ENCODE data around the gene TGM1.
"Not testable (repeated sequence)": the region's sequence is repeated elsewhere in the genome, so short reads cannot be mapped to it uniquely, and the experiment has no call there.

TGM1 gene

DNA sequence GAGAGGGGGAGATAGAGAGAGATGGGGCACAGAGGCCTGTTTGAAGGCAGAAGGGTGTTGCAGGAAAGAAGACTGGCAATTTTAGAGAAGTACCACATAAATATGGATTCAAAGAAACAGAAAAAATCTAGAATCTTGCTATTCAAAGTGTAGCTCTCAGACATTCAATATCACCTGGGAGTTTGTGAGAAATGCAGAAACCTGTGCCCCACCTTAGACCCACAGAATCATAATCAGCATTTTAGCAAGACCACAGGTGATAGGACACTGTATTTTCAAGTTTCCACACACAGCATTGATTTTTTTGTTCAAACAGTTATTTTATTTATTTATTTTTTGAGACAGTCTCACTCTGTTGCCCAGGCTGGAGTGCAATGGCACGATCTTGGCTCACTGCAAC, 34.1 kb downstream of the TGM1 start:
- no peak for DNase-seq (ENCODE audit: extremely low read depth, low read depth)
- TF ChIP-seq, protein P1, sequence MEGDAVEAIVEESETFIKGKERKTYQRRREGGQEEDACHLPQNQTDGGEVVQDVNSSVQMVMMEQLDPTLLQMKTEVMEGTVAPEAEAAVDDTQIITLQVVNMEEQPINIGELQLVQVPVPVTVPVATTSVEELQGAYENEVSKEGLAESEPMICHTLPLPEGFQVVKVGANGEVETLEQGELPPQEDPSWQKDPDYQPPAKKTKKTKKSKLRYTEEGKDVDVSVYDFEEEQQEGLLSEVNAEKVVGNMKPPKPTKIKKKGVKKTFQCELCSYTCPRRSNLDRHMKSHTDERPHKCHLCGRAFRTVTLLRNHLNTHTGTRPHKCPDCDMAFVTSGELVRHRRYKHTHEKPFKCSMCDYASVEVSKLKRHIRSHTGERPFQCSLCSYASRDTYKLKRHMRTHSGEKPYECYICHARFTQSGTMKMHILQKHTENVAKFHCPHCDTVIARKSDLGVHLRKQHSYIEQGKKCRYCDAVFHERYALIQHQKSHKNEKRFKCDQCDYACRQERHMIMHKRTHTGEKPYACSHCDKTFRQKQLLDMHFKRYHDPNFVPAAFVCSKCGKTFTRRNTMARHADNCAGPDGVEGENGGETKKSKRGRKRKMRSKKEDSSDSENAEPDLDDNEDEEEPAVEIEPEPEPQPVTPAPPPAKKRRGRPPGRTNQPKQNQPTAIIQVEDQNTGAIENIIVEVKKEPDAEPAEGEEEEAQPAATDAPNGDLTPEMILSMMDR (IDR thresholded peaks at IDR 0.05; ENCODE audit: low read depth, low read length), result no peak

DNA sequence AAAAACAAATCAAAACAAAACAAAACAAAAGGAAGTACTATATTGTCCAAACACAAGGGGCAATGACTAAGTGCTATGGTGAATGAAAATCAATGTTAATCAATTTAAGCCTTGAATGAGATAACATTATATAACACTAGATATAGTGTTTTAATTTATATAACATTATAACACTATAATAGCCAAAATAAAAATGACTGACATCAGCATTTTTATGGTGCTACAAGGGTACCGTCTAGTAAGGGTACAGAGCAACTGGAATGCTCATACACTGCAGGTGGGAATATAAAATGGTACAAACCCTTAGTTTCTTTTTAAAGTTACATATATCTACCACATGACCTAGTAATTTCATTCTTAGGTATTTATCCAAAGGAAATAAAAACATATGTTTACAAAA, 36.5 kb downstream of the TGM1 start:
- TF ChIP-seq, protein P1 (IDR thresholded peaks at IDR 0.05; ENCODE audit: low read depth, low read length), result no peak
- DNase-seq (ENCODE audit: extremely low read depth, low read depth), result no peak

- DNase-seq (ENCODE audit: extremely low read depth, low read depth), result no peak
- TF ChIP-seq, protein P1 (IDR thresholded peaks at IDR 0.05; ENCODE audit: low read depth, low read length), result no peak
Observed at GRCh38 chr14:24224618-24225071, 38.3 kb downstream of the TGM1 start.

- not testable (repeated sequence) for DNase-seq (ENCODE audit: extremely low read depth, low read depth)
Observed at GRCh38 chr14:24222987-24223386, 40.0 kb downstream of the TGM1 start.

DNA sequence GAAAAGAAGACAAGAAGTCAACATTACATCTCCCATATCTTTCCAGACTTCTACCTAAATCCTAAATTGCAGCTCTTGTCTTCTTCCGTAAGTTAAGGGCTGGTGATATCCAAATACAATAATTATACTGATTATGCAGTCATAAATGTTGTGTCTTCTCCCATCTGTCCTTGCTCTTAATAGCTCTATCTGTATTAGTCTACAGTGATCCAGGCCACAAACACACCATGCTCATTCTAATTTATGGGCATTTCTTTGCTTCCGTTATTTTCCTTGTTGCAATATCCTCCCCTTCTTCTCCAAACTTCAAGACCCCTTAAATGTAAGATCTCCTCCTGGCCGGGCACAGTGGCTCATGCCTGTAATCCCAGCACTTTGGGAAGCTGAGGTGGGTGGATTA, 43.5 kb downstream of the TGM1 start:
- TF ChIP-seq, protein P1 (IDR thresholded peaks at IDR 0.05; ENCODE audit: low read depth, low read length), result no peak
- no peak for DNase-seq (ENCODE audit: extremely low read depth, low read depth)

DNA sequence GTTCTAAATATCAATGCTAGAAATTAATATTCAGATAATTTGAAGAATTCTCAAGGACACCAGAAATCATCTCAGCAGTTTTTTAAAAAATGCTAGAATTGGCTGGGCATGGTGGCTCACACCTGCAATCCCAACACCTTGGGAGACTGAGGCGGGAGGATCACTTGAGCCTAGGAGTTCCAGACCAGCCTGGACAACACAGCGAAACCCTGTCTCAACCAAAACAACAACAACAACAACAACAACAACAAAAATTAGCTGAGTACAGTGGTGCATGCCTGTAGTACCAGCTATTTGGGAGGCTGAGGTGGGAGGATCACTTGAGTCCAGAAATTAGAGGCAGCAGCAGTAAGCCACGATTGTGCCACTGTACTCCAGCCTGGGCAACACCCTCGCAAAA, 43.9 kb downstream of the TGM1 start:
- TF ChIP-seq, protein P1 (IDR thresholded peaks at IDR 0.05; ENCODE audit: low read depth, low read length), result no peak
- DNase-seq (ENCODE audit: extremely low read depth, low read depth), result no peak

DNA sequence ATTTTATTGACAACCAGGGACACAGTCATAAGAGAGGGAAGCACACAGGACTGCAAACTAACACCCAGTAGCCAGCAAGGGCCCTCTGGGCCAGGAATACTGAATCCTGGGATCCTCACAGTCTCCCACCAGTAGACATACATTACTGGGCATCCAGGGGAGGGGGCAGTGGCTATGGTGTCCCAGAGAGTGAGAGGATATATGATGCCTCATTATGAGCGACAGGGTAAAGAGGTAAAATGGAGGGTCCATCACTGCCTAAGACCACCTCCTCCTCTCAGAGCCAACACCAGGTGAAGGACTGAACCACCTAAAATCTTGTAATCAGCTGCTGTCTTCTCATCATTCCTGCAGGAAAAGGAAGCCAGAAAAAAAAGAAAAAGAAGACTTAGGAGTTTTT, 46.1 kb downstream of the TGM1 start:
- DNase-seq (ENCODE audit: extremely low read depth, low read depth), result not testable (repeated sequence)

GRCh38 chr14:24216345-24216699, 46.7 kb downstream of the TGM1 start:
- DNase-seq (ENCODE audit: extremely low read depth, low read depth), result no peak
- TF ChIP-seq, protein P1 (IDR thresholded peaks at IDR 0.05; ENCODE audit: low read depth, low read length), result no peak
